ENCODE results near the gene SPTLC1. TPM values are rescaled to one million over a fixed set of nuclear protein-coding genes. Genes with fewer than 3 reads are reported as not detected.
A peak's percentile ranks its signal among the peaks of the same experiment; 100 is the strongest.

Gene SPTLC1
- total and polyA plus RNA-seq, 5 donors from 2014 or later, result 44.0 to 51.2 (median 48.3) TPM

- Histone ChIP-seq H3K4me1 (ENCODE audit: control insufficient read depth, insufficient read depth, low read length, poor library complexity, severe bottlenecking) (no peaks in the 10 kb centered on the region), H3K36me3 (ENCODE audit: control insufficient read depth, insufficient read depth, low read length) (peaks cover 82% of the 10 kb centered on the region), H3K27ac (ENCODE audit: insufficient read depth, low read length, poor library complexity, severe bottlenecking) (no peak overlapping the region), H3K27me3 (ENCODE audit: control insufficient read depth, insufficient read depth, low read length) (no peaks in the 10 kb centered on the region), H3K9me3 (ENCODE audit: control insufficient read depth in 2 of 2, low read length in 2 of 2) (peaks cover 11 to 19% of the 10 kb centered on the region in 2 experiments), H3K4me3 (ENCODE audit: low read depth, low read length) (no peak overlapping the region)
- H3K36me3 Mint-ChIP-seq, result peaks cover 73% of the 10 kb centered on the region
- no peak overlapping the region for H3K27ac Mint-ChIP-seq
- no peaks in the 10 kb centered on the region for H3K27me3 Mint-ChIP-seq
- no peak overlapping the region for H3K4me3 Mint-ChIP-seq
- H3K9me3 Mint-ChIP-seq, result peaks cover 0 to 26% (median 5%) of the 10 kb centered on the region in 7 donors
- no peak for DNase-seq
- no peak for ATAC-seq (ENCODE audit: low read depth in 2 of 2)
- peaks cover 2 to 11% (median 7%) of the 10 kb centered on the region in 4 donors for H3K4me1 Mint-ChIP-seq
Observed at GRCh38 chr9:92066168-92066567, 49.0 kb downstream of the SPTLC1 start.

- H3K36me3 Mint-ChIP-seq, result peaks cover 81% of the 10 kb centered on the region
- Histone ChIP-seq H3K27me3 (ENCODE audit: control insufficient read depth, insufficient read depth, low read length) (no peaks in the 10 kb centered on the region), H3K9me3 (ENCODE audit: control insufficient read depth in 2 of 2, low read length in 2 of 2) (peaks cover 17 to 24% of the 10 kb centered on the region in 2 experiments), H3K36me3 (ENCODE audit: control insufficient read depth, insufficient read depth, low read length) (peaks cover 83% of the 10 kb centered on the region), H3K27ac (ENCODE audit: insufficient read depth, low read length, poor library complexity, severe bottlenecking) (no peak overlapping the region), H3K4me3 (ENCODE audit: low read depth, low read length) (no peak overlapping the region), H3K4me1 (ENCODE audit: control insufficient read depth, insufficient read depth, low read length, poor library complexity, severe bottlenecking) (no peaks in the 10 kb centered on the region)
- no peak overlapping the region for H3K27ac Mint-ChIP-seq
- H3K4me1 Mint-ChIP-seq, result peaks cover 8 to 13% (median 10%) of the 10 kb centered on the region in 4 donors
- DNase-seq (no peak), ATAC-seq (ENCODE audit: low read depth in 2 of 2) (no peak)
- H3K27me3 Mint-ChIP-seq, result no peaks in the 10 kb centered on the region
- no peak overlapping the region for H3K4me3 Mint-ChIP-seq
- H3K9me3 Mint-ChIP-seq, result peaks cover 0 to 30% (median 9%) of the 10 kb centered on the region in 7 donors
Observed at GRCh38 chr9:92064711-92065110, 50.5 kb downstream of the SPTLC1 start.

DNA sequence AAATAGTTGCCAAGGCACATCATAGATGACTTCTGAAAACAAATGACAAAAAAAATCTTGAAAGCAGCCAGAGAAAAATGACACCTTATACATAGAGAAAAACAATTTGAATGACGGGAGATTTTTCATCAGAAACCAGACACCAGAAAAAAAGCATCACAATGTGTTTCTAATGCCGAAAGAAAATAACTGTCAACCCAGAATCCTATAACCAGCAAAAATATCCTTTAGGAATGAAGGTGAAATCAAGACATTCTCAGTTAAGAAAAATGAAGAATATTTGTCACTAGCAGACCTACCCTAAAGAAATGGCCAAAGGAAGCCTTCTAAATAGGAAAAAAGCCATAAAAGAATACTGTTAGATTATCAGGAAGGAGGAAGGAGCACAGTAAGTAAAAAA, 54.0 kb downstream of the SPTLC1 start:
- H3K9me3 ChIP-seq (ENCODE audit: control insufficient read depth in 2 of 2, low read length in 2 of 2), result peaks cover 17 to 24% of the 10 kb centered on the region in 2 experiments
- H3K36me3 ChIP-seq (ENCODE audit: control insufficient read depth, insufficient read depth, low read length), result peaks cover 69% of the 10 kb centered on the region
- H3K4me3 ChIP-seq (ENCODE audit: low read depth, low read length), result no peak overlapping the region
- H3K4me1 ChIP-seq (ENCODE audit: control insufficient read depth, insufficient read depth, low read length, poor library complexity, severe bottlenecking), result peaks cover 4% of the 10 kb centered on the region
- no peak overlapping the region for H3K27ac Mint-ChIP-seq
- H3K27me3 Mint-ChIP-seq, result no peaks in the 10 kb centered on the region
- ATAC-seq (ENCODE audit: low read depth in 2 of 2), result no peak
- peaks cover 21 to 35% (median 30%) of the 10 kb centered on the region in 4 donors for H3K4me1 Mint-ChIP-seq
- DNase-seq, result no peak
- peaks cover 82% of the 10 kb centered on the region for H3K36me3 Mint-ChIP-seq
- H3K4me3 Mint-ChIP-seq, result no peak overlapping the region
- peaks cover 0 to 30% (median 9%) of the 10 kb centered on the region in 7 donors for H3K9me3 Mint-ChIP-seq
- H3K27me3 ChIP-seq (ENCODE audit: control insufficient read depth, insufficient read depth, low read length), result no peaks in the 10 kb centered on the region
- no peak overlapping the region for H3K27ac ChIP-seq (ENCODE audit: insufficient read depth, low read length, poor library complexity, severe bottlenecking)

DNA sequence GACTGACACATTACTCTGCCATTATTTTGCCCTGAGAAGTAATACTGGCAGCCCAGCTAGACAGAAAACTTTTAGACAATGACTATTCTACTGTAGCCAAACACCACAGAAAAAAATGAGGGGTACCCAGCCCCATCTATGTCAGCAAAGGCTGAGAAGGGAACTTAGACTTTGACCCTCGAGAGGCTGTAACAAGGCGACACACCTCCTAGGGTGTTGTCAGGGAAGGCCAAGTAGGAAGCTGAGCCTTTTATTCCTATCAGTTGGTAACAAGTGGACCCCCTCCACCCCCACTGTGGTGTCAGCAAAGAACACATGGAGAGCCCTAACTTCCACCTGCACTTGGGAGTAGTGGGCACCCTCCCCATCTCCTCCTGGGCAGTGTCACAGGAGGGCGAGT, 55.6 kb downstream of the SPTLC1 start:
- Histone ChIP-seq H3K4me1 (ENCODE audit: control insufficient read depth, insufficient read depth, low read length, poor library complexity, severe bottlenecking) (peaks cover 4% of the 10 kb centered on the region), H3K27me3 (ENCODE audit: control insufficient read depth, insufficient read depth, low read length) (no peaks in the 10 kb centered on the region), H3K9me3 (ENCODE audit: control insufficient read depth in 2 of 2, low read length in 2 of 2) (peaks cover 17 to 24% of the 10 kb centered on the region in 2 experiments), H3K36me3 (ENCODE audit: control insufficient read depth, insufficient read depth, low read length) (peaks cover 68% of the 10 kb centered on the region), H3K4me3 (ENCODE audit: low read depth, low read length) (no peak overlapping the region), H3K27ac (ENCODE audit: insufficient read depth, low read length, poor library complexity, severe bottlenecking) (no peak overlapping the region)
- DNase-seq, result no peak
- Mint-ChIP-seq H3K36me3 (peaks cover 78% of the 10 kb centered on the region), H3K27ac (no peak overlapping the region), H3K9me3 (peaks cover 0 to 30% (median 9%) of the 10 kb centered on the region in 7 donors), H3K27me3 (no peaks in the 10 kb centered on the region), H3K4me3 (no peak overlapping the region), H3K4me1 (peaks cover 19 to 35% (median 28%) of the 10 kb centered on the region in 4 donors)
- no peak for ATAC-seq (ENCODE audit: low read depth in 2 of 2)

DNA sequence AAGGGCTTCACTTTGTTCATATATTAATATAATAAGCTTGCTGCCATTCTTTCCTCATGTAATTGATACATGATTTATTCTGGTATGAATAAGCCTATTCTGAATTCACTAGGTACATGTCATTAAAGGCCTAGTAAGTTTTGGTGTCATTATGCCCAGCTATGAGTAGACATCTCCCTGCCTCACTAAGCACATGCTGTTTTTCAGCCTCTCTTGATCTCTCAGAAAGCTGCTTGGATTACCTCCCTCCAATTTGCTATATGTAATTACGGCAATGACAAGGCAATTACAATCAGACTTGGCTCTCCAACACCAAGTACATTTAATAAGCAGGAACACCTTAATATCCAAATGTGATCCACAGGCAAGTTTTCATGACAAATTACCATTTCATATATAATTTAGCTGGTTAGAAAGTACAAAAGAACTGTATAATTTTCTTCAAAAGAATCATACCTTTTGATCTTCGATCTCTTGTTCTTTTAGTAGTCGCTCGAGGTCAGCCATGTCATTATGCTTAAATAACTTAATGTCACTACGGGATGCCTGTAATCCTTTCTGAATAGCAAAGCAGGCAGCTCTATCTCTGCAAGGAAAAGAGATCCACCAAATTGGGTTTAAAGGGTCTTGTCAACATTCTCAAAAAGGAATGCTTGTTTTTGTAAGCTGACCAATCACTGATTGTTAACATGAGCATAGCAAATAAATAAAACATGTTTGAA, 56.3 kb downstream of the SPTLC1 start:
- Histone ChIP-seq H3K36me3 (ENCODE audit: control insufficient read depth, insufficient read depth, low read length) (peaks cover 68% of the 10 kb centered on the region), H3K4me3 (ENCODE audit: low read depth, low read length) (no peak overlapping the region), H3K9me3 (ENCODE audit: control insufficient read depth in 2 of 2, low read length in 2 of 2) (peaks cover 17 to 24% of the 10 kb centered on the region in 2 experiments), H3K4me1 (ENCODE audit: control insufficient read depth, insufficient read depth, low read length, poor library complexity, severe bottlenecking) (peaks cover 4% of the 10 kb centered on the region), H3K27ac (ENCODE audit: insufficient read depth, low read length, poor library complexity, severe bottlenecking) (no peak overlapping the region), H3K27me3 (ENCODE audit: control insufficient read depth, insufficient read depth, low read length) (no peaks in the 10 kb centered on the region)
- Mint-ChIP-seq H3K27me3 (no peaks in the 10 kb centered on the region), H3K4me3 (no peak overlapping the region), H3K9me3 (peaks cover 0 to 30% (median 8%) of the 10 kb centered on the region in 7 donors), H3K27ac (peak overlapping the region in 2 of 3 donors; percentile 15 to 20), H3K36me3 (peaks cover 74% of the 10 kb centered on the region), H3K4me1 (peaks cover 19 to 35% (median 28%) of the 10 kb centered on the region in 4 donors)
- DNase-seq (no peak), ATAC-seq (ENCODE audit: low read depth in 2 of 2) (no peak)

GRCh38 chr9:92058026-92058425, 57.2 kb downstream of the SPTLC1 start:
- Histone ChIP-seq H3K9me3 (ENCODE audit: control insufficient read depth in 2 of 2, low read length in 2 of 2) (peaks cover 17 to 22% of the 10 kb centered on the region in 2 experiments), H3K27me3 (ENCODE audit: control insufficient read depth, insufficient read depth, low read length) (no peaks in the 10 kb centered on the region), H3K4me3 (ENCODE audit: low read depth, low read length) (peak overlapping the region; percentile 27), H3K27ac (ENCODE audit: insufficient read depth, low read length, poor library complexity, severe bottlenecking) (no peak overlapping the region), H3K4me1 (ENCODE audit: control insufficient read depth, insufficient read depth, low read length, poor library complexity, severe bottlenecking) (peaks cover 4% of the 10 kb centered on the region), H3K36me3 (ENCODE audit: control insufficient read depth, insufficient read depth, low read length) (peaks cover 68% of the 10 kb centered on the region)
- ATAC-seq (ENCODE audit: low read depth in 2 of 2) (no peak), DNase-seq (no peak)
- Mint-ChIP-seq H3K4me1 (peaks cover 19 to 35% (median 29%) of the 10 kb centered on the region in 4 donors), H3K4me3 (no peak overlapping the region), H3K27ac (peak overlapping the region in 1 of 3 donors; percentile 15), H3K36me3 (peaks cover 74% of the 10 kb centered on the region), H3K27me3 (no peaks in the 10 kb centered on the region), H3K9me3 (peaks cover 0 to 24% (median 8%) of the 10 kb centered on the region in 7 donors)

- Histone ChIP-seq H3K4me3 (ENCODE audit: low read depth, low read length) (no peak overlapping the region), H3K27me3 (ENCODE audit: control insufficient read depth, insufficient read depth, low read length) (no peaks in the 10 kb centered on the region), H3K9me3 (ENCODE audit: control insufficient read depth in 2 of 2, low read length in 2 of 2) (peaks cover 12 to 14% of the 10 kb centered on the region in 2 experiments), H3K4me1 (ENCODE audit: control insufficient read depth, insufficient read depth, low read length, poor library complexity, severe bottlenecking) (peaks cover 4% of the 10 kb centered on the region), H3K27ac (ENCODE audit: insufficient read depth, low read length, poor library complexity, severe bottlenecking) (no peak overlapping the region), H3K36me3 (ENCODE audit: control insufficient read depth, insufficient read depth, low read length) (peaks cover 65% of the 10 kb centered on the region)
- Mint-ChIP-seq H3K4me1 (peaks cover 19 to 35% (median 27%) of the 10 kb centered on the region in 4 donors), H3K36me3 (peaks cover 72% of the 10 kb centered on the region), H3K4me3 (no peak overlapping the region), H3K9me3 (peaks cover 0 to 16% (median 7%) of the 10 kb centered on the region in 7 donors), H3K27ac (no peak overlapping the region), H3K27me3 (no peaks in the 10 kb centered on the region)
- DNase-seq (no peak), ATAC-seq (ENCODE audit: low read depth in 2 of 2) (no peak)
Observed at GRCh38 chr9:92057226-92057625, 58.0 kb downstream of the SPTLC1 start.

Data from CD4-positive, CD25-positive, alpha-beta regulatory T cell (primary cell).